Midbrain (tissue), 1 donor: ENCODE measurements around the gene TCF7.
A peak's percentile ranks its signal among the peaks of the same experiment; 100 is the strongest.

Experiments
- DNase-seq: peaks from one replicate; lab custom pipeline; 2025; lab: John Stamatoyannopoulos, UW

The TCF7 gene

DNA sequence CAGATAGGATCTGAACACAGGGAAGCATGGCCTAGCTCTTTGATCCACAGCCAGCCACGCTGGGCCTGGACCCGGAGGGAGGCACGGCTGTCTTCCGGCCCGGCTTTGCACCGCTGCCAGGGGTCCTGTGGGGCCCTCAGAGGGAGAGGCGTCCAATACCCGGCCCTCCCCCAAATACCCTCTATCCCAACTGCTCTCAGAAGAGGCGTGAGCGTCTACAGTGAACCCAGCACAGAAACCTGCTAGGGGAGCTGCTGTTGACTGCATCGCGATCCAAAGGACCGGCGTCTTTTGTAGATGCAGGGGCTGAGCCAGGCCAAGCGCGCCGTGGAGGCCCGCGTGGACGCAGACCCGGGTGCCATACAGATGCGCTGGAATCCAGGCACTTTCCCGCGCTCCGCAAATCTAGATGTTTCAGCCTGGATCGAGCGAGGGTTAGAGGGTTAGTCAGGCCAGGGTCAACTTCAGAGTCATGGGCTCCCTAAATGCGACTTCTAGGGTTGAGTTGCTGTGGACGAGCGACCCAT lies 1.1 kb upstream of the TCF7 start:
- DNase-seq: no peak

DNA sequence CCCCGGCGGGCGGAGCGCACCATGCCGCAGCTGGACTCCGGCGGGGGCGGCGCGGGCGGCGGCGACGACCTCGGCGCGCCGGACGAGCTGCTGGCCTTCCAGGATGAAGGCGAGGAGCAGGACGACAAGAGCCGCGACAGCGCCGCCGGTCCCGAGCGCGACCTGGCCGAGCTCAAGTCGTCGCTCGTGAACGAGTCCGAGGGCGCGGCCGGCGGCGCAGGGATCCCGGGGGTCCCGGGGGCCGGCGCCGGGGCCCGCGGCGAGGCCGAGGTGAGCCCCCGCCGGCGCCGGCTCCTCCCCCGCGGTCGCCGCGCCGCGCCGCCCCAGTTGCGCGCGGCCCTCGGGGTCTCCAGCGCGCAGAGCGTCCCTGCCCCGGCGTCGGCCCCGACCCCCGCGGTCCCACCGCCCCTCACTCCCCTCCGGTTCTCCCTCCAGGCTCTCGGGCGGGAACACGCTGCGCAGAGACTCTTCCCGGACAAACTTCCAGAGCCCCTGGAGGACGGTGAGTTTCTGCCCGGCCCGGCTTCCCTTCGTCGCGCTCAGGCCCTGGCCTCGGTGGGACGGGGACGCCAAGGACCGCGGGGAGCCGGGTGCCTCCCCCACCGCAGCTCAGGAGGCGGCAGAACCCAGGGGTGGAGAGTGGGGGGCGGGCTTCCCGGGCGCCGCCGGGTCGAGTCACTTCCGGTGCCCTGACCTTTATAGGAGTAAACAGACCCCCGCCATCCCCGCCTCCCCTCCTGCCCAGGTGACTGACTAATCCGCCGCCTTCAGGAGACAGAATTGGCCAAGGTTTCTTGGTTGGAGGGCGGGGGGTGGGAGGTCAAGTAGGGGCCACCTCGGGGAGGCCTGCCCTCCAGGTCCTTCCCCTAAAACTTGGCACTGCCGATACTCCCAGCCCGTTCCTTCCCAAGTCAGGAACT lies 665 bp downstream of the TCF7 start:
- DNase-seq: no peak

DNA sequence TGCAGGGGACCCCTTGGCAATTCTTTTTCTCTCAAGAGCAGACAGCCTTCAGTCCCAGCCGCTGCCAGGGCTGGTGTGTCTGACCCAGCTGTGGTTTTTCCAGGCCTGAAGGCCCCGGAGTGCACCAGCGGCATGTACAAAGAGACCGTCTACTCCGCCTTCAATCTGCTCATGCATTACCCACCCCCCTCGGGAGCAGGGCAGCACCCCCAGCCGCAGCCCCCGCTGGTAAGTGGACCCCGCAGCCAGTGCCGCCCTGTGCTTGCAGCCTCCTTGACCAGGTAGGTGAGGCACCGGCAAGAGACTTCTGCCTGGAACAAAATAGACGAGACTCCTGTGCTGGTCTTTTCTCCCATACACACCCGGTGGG lies 1.3 kb downstream of the TCF7 start:
- no peak for DNase-seq

DNA sequence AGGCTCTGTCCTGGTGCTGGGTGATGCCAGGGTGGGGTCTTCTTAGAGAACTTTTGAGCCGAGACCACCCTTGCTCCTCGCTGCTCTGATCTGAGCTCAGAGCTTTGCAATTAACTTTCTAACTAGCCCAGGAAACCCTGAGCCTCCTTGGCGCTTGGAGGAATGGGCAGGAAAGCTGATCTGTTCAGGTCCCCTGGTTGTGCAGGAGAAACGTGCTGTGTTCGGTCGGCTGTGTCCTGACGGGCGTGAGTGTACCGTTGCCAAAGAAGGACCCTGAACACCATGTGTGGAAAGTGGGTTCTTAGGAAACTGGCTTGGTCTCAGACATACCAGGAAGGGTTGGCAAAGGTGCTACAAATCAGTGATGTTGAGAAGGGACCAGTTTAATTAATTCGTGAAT lies 1.8 kb downstream of the TCF7 start:
- DNase-seq: no peak

DNA sequence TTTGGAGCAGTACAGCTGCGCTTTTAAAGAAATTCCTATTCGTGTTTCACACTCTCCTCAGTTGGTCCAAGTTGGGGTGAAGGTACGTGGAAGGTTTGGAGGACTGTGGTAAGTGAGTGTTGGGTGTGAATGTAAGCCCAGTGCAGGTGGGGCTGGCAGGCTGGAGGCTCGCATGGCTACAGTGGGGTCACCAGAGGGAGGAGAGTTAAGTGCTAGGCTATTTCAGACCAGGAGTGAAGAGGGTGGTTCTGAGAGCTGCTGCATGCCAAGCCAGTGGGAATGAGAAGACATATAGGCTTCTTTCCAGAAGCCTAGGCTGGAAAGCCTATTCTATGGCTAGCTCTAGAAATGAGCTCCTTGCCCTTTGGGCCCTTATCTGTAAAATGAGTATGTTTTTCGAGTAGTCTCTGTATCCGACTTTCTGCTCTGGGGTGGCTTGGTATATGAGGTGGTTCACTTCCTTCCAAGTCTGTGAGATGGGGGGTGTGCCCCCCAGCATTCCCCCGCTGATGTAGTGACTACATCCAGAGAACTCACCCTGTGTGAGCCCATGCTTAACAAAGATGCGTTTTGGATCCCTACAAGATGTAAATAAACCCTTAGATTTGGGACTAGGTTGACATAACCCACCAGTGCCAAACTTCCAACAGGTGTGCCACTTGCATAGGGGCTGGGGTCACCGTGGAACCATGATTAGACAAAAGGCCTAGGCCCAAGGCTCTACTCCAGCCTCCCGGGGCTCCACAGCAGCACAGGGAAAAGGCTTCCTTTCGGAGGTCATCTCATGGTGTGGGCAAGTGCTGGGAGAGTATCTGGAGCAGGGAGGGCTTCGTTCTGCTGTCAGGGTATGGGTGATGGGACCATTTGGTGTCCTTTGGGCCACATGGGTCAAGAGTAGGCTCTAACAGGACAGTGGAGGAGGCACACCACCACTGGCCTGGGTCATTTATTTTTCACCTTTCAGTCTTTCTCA lies 2.6 kb downstream of the TCF7 start:
- DNase-seq: no peak

DNA sequence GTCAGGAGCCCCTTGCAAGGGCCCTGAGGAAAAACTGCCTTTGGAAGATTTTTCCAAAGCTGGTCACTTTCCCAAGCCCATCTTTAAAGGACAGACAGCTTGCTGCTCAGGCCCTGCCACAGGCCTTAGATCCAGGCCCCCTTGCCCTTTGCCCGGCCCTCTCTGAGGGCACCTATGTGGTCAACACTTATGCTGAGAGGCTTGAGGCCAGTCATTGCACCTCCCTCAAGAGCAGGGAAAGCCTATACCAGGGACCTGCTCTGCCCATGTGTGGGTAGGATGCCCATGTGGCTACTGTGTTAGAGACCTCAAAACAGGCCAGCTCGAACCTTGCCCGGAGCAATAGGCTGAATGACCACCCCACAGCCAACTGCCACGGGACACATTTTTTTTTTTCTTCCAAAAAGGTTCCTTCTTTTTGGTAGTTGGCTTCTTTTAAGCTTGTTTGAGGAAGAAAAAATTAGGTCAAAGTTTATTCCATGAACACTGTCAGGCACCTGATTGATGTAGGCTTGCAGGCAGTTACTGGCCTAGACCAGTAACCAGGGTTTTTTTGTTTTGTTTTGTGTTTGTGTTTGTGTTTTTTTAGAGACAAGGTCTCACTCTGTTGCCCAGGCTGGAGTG lies 3.8 kb downstream of the TCF7 start:
- no peak for DNase-seq

DNA sequence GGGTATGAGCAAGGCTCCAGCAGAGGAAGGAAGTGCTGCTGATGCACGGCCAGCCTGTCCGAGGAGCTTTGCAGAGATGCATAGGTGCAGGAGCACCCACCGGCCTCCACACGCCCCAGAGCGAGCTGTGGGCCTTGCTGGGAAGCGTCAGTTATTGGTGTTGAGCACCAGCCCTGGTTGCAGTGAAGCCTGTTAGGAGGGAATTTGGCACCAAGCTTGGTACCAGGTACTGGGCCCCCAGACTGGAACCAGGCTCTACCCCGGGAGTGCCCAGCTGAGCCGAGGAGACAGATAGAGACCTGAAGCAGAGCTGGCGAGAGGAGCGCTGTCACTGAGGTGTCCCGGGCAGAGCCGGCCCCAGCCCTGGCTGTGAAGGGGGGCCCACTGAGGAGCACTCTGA lies 5.2 kb downstream of the TCF7 start:
- no peak for DNase-seq

DNA sequence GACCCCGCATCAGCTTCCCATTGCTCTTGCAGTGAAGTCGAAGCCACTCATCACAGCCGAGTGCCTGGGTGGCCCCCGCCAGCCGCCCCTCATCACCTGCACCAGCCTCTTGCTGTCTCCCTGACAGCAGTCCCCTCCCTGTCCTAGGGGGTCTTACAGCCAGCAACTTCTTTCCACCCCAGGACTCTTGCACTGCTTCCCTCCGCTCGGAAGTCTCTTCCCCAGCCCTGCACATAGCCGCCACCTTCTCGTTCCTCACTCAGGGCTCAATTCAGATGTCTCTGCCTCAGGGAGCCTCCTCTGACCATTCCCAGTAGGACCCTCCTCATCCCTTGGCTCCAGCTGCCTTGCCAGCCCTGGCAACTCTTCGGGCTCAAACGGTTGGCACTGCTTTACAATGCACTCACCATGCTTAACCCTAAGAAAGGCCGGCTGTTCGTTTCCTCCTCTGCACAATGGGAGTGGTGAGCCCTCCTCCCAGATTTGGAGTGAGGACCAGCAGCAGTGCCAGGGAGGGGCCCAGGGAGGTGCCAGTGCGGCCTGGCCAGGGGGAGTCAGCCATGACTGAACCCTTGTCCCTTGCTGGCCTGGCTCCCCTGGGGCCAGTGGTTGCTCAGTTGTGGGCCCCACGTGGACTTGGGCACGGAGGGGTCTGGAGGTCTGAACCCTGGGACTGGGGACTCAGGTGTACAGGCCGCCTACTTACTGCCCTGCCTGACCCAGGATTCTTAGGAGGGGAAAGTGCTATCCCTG lies 6.1 kb downstream of the TCF7 start:
- no peak for DNase-seq

DNA sequence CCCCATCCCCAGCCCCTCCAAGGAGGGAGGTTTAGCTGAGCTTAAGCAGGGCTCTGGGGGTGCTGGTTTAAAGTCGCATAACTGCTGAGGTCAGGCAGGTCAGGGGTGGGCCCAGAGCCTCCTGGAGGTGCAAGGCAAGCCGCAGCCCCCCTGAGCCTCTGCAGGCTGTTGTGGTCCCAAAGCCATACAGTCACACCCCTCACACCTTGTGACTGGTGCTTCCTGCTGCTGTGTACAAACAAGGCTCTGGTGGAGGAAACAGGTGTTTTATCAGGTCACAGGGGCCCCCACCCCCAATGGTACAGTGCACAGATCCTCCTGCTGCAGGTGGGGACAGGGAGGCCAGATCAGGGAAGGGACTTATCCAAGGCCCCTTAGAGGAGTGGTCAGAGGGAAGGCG lies 8.0 kb downstream of the TCF7 start:
- no peak for DNase-seq

DNA sequence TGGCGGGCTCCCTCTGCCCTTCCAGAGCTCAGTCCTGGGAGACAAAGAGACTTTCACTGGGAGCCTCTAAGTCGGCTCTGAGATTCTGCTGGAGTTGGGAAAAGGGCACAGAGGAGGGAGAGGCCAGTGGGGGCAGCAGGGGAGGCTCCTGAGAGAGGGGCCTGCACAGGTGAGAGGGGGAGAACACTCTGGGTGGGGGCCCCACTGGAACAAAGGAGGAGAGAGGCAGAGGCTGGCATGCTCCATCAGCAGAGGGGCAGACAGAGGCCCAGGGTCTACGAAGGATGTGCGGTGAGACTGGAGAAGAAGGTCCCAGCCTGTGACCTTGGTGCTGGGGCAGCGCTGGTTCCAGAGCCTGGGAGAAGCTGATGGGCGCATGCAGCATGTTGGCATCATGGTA lies 8.9 kb downstream of the TCF7 start:
- DNase-seq: no peak

DNA sequence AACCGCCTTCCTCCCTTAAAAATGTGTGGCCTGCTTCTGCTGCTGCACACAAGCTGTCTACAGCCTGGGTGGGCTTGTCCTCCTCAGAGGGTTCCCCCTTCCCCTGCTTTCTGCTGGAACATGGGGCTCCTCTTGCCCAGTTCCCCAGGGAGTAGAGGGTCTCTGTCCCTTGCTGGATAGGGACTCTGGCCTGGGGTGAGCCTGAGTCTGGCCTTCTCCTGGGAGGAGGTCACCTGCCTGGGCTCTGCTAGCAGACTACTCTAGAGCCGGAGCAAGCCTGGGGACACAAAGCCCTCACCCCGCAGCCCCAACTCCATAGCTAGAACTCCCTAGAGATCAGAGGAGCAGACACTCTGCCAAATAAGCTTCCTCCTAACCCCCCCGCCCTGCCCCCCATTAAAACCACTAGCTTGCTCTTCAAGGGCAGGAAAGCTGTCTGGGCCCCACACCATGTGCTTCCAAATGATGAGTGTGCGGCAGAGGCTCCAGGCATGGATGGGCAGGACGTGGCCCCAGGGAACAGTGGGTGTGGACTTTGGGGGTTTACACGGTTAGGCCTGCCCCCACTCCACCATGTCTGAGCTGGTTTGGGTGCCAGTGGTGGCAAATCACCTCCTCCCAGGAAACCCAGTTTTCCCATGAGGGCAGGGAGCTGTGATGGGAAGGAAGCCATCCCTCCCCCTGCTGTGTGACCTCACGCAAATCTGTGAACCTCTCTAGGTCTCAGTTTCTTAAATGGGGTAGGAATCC lies 10.0 kb downstream of the TCF7 start:
- DNase-seq: no peak

DNA sequence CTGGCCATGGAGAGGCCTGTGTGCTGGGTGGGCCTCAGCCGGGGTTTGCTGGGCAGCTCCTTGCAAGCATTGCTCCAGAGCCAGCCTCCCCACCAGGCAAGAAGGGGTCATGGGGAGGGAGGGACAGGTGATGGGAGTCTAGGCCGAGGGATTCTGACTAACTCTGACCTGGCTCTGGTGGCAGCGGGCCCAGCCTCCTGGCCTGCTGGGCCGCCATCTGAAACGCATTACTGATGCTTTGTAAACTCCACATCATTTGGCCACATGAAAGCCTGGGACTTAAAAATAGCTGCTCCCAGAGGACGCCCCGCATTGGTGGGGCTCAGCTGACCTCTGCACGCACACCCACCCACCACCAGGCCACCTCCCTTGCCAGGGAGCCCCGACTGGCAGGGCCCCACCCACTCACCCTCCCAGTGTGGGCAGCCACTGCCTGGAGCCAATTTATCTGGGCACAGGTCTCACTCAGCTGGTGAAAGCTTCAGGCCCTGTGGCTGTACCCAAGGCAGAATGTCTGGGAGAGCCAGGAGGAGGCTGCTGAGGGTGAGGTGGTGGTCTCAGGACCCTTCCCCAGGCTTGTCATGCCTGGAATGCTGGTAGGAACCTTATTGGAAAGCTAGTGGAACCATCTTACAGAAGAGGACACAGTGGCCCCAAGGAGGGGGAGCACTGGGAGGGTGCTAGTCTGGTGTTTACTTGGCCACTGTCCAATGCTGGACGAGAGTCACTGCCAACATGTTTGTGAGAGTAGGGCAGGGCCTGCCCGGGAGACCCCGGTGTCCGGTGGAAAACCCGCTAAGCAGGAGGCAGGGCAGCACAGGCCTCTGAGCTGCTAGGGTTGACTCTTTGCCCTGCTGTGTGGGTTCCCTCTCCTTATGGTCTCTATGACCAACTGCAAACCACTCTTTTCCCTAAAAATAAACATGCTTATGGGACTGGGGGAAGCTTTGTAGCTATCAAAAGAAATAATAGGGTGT lies 10.8 kb downstream of the TCF7 start:
- peak; percentile 26 for DNase-seq

DNA sequence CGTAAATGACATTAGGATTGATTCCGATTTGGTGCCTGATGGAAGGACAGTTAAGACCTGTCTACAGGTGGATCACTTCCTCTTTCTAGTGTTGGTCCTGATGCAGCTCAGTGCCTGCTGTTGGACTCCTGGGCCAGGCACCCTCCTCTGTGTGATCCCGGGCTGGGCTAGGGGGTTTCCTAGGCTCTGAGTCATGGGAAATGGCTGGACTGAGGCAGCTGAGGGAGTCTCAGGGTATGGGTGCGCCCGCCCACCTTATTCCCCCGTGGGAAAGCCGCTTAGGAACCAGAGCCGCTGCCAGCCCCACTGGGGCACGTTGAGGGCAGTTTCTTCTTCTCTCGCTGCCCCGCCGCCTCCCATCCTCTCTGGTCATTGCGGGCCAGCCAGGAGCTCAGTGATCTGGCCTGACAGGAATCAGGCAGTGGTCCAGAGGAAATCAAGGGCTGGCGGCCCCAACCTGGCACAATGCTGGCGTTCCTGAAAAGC lies 12.9 kb downstream of the TCF7 start:
- no peak for DNase-seq

DNA sequence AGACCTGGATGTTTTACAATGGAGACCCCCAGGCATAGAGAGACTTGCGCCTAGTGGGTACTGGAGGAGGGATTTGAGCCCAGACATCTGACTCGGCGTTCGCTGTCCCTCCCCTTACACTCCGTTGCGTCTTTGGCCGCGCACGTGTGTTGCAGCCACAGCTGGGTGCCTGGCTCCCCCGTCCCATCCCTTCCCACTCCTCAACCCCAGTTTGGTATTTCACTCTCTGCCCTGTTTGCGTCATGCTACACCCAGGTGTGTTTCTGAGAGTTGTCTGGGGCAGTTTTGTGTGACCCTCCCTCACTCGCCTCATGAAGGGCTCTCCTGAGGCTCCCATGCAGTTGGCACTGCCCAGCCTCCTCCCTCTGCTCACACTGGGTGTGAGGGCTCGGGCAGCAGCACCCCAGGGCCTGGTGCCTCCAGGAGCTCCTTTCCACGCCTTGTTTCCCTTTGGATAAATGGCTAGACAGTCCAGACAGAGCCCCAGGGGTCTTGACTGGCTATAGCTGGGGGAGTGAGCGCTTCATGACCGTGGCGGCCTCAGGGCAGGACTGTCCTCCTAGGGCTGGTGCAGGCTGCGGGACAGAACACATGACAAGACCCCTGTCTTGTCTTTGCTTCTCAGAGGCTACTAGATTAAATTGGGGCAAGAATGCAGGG lies 13.6 kb downstream of the TCF7 start:
- no peak for DNase-seq

DNA sequence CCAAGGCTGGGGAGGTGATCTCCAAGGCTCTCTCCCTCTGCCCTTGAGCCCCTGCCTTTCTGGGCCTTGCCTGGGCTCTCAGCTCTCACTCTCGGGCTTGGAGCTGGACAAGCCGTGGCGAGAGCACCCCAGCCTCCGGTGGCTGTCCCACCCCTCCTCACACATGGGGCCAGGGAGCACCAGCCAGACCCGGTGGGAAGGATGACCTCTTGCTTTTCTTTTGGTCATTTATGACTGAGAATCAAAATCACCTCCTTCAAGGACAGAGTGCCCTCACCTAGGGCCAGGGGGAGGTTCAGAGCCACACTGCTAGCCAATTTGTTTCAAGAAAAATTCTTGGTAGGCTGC lies 14.1 kb downstream of the TCF7 start:
- DNase-seq: no peak

DNA sequence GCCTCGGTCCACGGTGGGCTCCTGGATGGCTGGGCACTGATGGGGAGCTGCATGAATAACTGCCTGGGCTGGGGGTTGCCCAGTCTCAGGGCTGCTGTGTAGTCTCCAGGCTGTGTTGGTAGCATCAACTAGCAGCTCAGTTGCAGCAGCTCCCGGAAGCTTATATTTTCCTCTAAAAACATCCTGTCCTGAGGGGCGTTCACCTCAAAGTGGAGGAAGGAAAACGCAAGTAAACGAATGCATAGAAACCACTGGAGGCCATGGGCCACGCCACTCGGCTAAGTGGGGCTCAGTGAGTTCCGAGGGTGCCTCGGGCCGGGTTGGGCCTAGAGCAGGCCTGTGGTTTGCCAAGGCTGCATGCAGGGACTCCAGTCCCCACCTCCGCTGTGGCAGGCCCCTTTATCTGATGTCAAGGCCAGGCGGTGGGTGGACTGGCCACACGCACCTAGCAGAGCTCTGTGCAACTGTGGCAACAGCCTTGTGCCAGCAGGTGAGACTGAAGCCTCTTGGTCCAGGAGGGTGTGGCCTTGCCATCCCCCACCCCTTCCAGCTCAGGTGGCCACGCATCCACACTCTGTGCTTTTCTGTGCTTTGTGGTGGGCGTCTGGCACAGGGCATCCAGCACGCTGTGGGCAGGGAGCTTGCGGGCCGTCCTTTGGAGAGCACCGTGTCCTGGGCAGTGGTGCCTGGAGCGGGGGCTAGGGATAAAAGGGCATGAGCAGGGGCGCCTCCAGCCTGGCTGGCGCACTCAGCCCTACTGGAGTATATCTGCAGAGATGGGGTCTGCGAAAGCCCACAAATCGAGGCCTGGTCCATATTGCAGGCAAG lies 15.1 kb downstream of the TCF7 start:
- no peak for DNase-seq

DNA sequence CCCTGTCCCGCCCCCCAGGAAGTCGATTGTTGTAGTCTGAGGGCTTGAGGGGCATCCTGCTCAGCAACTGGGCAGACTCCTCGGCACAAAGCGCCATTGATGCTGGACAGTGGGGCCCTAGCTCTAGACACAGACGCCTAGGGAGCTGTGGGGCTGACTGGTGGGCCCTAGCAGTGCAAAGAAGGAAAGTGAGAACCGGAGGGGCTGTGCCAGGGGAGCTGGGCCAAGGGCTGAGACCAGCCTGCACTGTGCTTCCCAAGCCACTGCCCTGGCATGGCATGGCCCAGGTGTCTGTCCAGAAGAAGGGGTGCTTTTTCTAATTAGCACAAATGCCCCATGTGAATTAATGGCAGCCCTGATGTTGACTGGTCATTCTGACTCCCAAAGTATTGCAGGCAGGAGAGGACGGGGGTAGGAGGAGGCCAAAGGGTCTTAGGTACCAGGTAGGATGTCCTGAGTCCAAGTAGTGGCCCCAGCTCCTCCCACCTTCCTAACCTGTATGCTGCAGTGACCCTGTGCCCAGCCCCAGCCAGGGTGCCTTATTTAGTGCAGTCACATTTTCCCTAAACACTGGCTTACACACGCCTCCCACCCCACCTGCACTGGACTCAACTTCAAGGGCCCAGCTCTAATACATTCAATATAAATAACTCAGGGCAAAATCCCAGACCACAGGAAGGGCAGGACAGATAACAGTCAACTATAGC lies 15.9 kb downstream of the TCF7 start:
- DNase-seq: no peak
